Measurements from ENCODE around the gene MEX3D.

Gene MEX3D

GRCh38 chr19:1524972-1525325, 43.2 kb downstream of the MEX3D start (continued):
- TF ChIP-seq TSHZ2 (CRISPR knock-in tag; IDR thresholded peaks at IDR 0.05) (no peak), RARB (CRISPR knock-in tag; IDR thresholded peaks at IDR 0.05) (no peak)

- TF ChIP-seq ZNF70 (CRISPR knock-in tag; IDR thresholded peaks at IDR 0.05) (no peak), ZFP3 (CRISPR knock-in tag; IDR thresholded peaks at IDR 0.05) (no peak), BACH2 (CRISPR knock-in tag; IDR thresholded peaks at IDR 0.05; ENCODE audit: borderline replicate concordance) (no peak), CREB5 (CRISPR knock-in tag; IDR thresholded peaks at IDR 0.05; ENCODE audit: low read depth) (no peak)
- ATAC-seq: no peak
Measured at GRCh38 chr19:1524287-1524971, 43.7 kb downstream of the MEX3D start.

GRCh38 chr19:1523412-1524286, 44.5 kb downstream of the MEX3D start, which contains the start of gene PLK5:
Gene PLK5 (plus strand): TSS chr19:1524077. CDS start chr19:1526997, 2,920 bp downstream.
- ATAC-seq: no peak

More at GRCh38 chr19:1523412-1524286, 44.5 kb downstream of the MEX3D start, which contains the start of gene PLK5:
- TF ChIP-seq GLIS3 (CRISPR knock-in tag; IDR thresholded peaks at IDR 0.05): no peak
- no peak for TF ChIP-seq ZFP30 (CRISPR knock-in tag; IDR thresholded peaks at IDR 0.05)
- TF ChIP-seq CREB5 (CRISPR knock-in tag; IDR thresholded peaks at IDR 0.05; ENCODE audit: low read depth): no peak
- TF ChIP-seq ZNF70 (CRISPR knock-in tag; IDR thresholded peaks at IDR 0.05): no peak
- TF ChIP-seq ZNF8 (CRISPR knock-in tag; IDR thresholded peaks at IDR 0.05): no peak
- no peak for TF ChIP-seq TSHZ2 (CRISPR knock-in tag; IDR thresholded peaks at IDR 0.05)
- TF ChIP-seq ZFP3 (CRISPR knock-in tag; IDR thresholded peaks at IDR 0.05): no peak
- no peak for TF ChIP-seq POU6F1 (CRISPR knock-in tag; IDR thresholded peaks at IDR 0.05; ENCODE audit: borderline replicate concordance, low read depth)
- no peak for TF ChIP-seq CSRNP3 (CRISPR knock-in tag; IDR thresholded peaks at IDR 0.05)
